DMS79 treated with DMSO at 0.1 percent for 48 hours (cell line): ENCODE measurements around the gene SCN3A.

Experiments used
- DNase-seq: peaks from one replicate; lab custom pipeline; 2025; lab: John Stamatoyannopoulos, UW

The SCN3A gene

GRCh38 chr2:165112133-165112573 is 91.7 kb downstream of the SCN3A start:
- DNase-seq, result no peak

GRCh38 chr2:165110394-165110793 is 93.5 kb downstream of the SCN3A start:
- no peak for DNase-seq

GRCh38 chr2:165109915-165110314 is 93.9 kb downstream of the SCN3A start:
- no peak for DNase-seq

GRCh38 chr2:165105926-165106325 is 97.9 kb downstream of the SCN3A start:
- no peak for DNase-seq

GRCh38 chr2:165087933-165088901 is 115.6 kb downstream of the SCN3A start:
- DNase-seq, result no peak

GRCh38 chr2:165086337-165086736 is 117.5 kb downstream of the SCN3A start:
- no peak for DNase-seq

- no peak for DNase-seq
Measured at GRCh38 chr2:165083326-165083725, 120.5 kb downstream of the SCN3A start.

GRCh38 chr2:165082479-165082878 is 121.4 kb downstream of the SCN3A start:
- no peak for DNase-seq

GRCh38 chr2:165081276-165081675 is 122.6 kb downstream of the SCN3A start:
- DNase-seq, result no peak

GRCh38 chr2:165079432-165079831 is 124.4 kb downstream of the SCN3A start:
- no peak for DNase-seq

- DNase-seq, result no peak
Measured at GRCh38 chr2:165078913-165079312, 124.9 kb downstream of the SCN3A start.

GRCh38 chr2:165074884-165075283 is 129.0 kb downstream of the SCN3A start:
- DNase-seq, result no peak

GRCh38 chr2:165074323-165074722 is 129.5 kb downstream of the SCN3A start:
- DNase-seq, result no peak

- no peak for DNase-seq
Measured at GRCh38 chr2:165070076-165070475, 133.8 kb downstream of the SCN3A start.

- no peak for DNase-seq
Measured at GRCh38 chr2:165069151-165069550, 134.7 kb downstream of the SCN3A start.

GRCh38 chr2:165068487-165068757 is 135.4 kb downstream of the SCN3A start:
- DNase-seq, result no peak

- peak; percentile 82 for DNase-seq
Measured at GRCh38 chr2:165067643-165068486, 136.0 kb downstream of the SCN3A start.

GRCh38 chr2:165064743-165065142 is 139.1 kb downstream of the SCN3A start:
- no peak for DNase-seq

- no peak for DNase-seq
Measured at GRCh38 chr2:165060411-165060810, 143.4 kb downstream of the SCN3A start.

GRCh38 chr2:165058476-165059265 is 145.2 kb downstream of the SCN3A start:
- DNase-seq, result no peak

GRCh38 chr2:165057931-165058330 is 145.9 kb downstream of the SCN3A start:
- no peak for DNase-seq

GRCh38 chr2:165057308-165057707 is 146.5 kb downstream of the SCN3A start:
- no peak for DNase-seq
